ENCODE measurements around the gene SLC2A3. TPM values are rescaled to one million over a fixed set of nuclear protein-coding genes. Genes with fewer than 3 reads are reported as not detected.
A peak's percentile ranks its signal among the peaks of the same experiment; 100 is the strongest.
"Not testable (repeated sequence)": the region's sequence is repeated elsewhere in the genome, so short reads cannot be mapped to it uniquely, and the experiment has no call there.

Gene SLC2A3
- total and polyA plus RNA-seq, 4 experiments from 2014 or later = 100 to 275 (median 157) TPM

GRCh38 chr12:7929083-7929792, 6.7 kb downstream of the SLC2A3 start:
- peaks cover 85% of the 10 kb centered on the region for H3K36me3 ChIP-seq (ENCODE audit: insufficient read depth, low read length)

GRCh38 chr12:7927470-7927869, 8.5 kb downstream of the SLC2A3 start:
- no peak for DNase-seq
- H3K9me3 Mint-ChIP-seq = peaks cover 0 to 6% (median 0%) of the 10 kb centered on the region in 8 donors
- intact Hi-C loops (cut with micrococcal nuclease) = no loop called here
- Histone ChIP-seq H3K9me3 (ENCODE audit: control insufficient read depth in 1 of 2, low read length in 2 of 2) (no peaks in the 10 kb centered on the region), H3K4me1 (ENCODE audit: insufficient read depth, low read length) (peaks cover 57% of the 10 kb centered on the region), H3K27ac (ENCODE audit: low read depth, low read length) (no peak overlapping the region), H3K4me3 (ENCODE audit: low read length in 2 of 2) (no peak overlapping the region), H3K27me3 (ENCODE audit: insufficient read depth, low read length) (no peaks in the 10 kb centered on the region), H3K36me3 (ENCODE audit: insufficient read depth, low read length) (peaks cover 84% of the 10 kb centered on the region)
- ChIA-PET CTCF (ENCODE audit: partially characterized antibody) (interaction anchor here (1.4 to 14.7 kb wide), 3 partner anchors 9 to 67 kb away, joined by 3 to 396 read pairs (median 5); partner anchors contain the start of gene SLC2A3), POLR2A (ENCODE audit: partially characterized antibody) (interaction anchor here (0.6 to 2.4 kb wide), 4 partner anchors 9 to 80 kb away, joined by 3 to 11 read pairs (median 6); partner anchors contain the start of gene SLC2A3)
- H3K27me3 Mint-ChIP-seq = no peaks in the 10 kb centered on the region
- peaks cover 68 to 80% of the 10 kb centered on the region in 2 donors for H3K36me3 Mint-ChIP-seq
- peak overlapping the region in 6 of 7 donors; percentile 3 to 87 (median 54) for H3K27ac Mint-ChIP-seq
- peak overlapping the region in 4 of 8 donors; percentile 11 to 60 (median 20) for H3K4me3 Mint-ChIP-seq
- H3K4me1 Mint-ChIP-seq = peaks cover 39 to 61% (median 49%) of the 10 kb centered on the region in 4 donors

More at GRCh38 chr12:7929083-7929792, 6.7 kb downstream of the SLC2A3 start:
- POLR2A ChIA-PET (ENCODE audit: partially characterized antibody) = interaction anchor here (0.7 to 2.2 kb wide), 6 partner anchors 11 to 149 kb away, joined by 3 to 6 read pairs (median 4); no protein-coding TSS in a partner anchor
- intact Hi-C loops (cut with micrococcal nuclease) = no loop called here
- Mint-ChIP-seq H3K9me3 (peaks cover 0 to 6% (median 0%) of the 10 kb centered on the region in 8 donors), H3K27me3 (no peaks in the 10 kb centered on the region), H3K36me3 (peaks cover 56 to 64% of the 10 kb centered on the region in 2 donors), H3K4me3 (peak overlapping the region in 2 of 8 donors; percentile 43 to 50), H3K27ac (peak overlapping the region in 3 of 7 donors; percentile 63 to 86 (median 80)), H3K4me1 (peaks cover 36 to 57% (median 47%) of the 10 kb centered on the region in 4 donors)
- no peak overlapping the region for H3K27ac ChIP-seq (ENCODE audit: low read depth, low read length)
- peaks cover 72% of the 10 kb centered on the region for H3K4me1 ChIP-seq (ENCODE audit: insufficient read depth, low read length)
- CTCF ChIA-PET (ENCODE audit: partially characterized antibody) = interaction anchor here (0.6 to 14.7 kb wide), 4 partner anchors 11 to 68 kb away, joined by 3 to 396 read pairs (median 5); no protein-coding TSS in a partner anchor
- no peak for DNase-seq
- no peak overlapping the region for H3K4me3 ChIP-seq (ENCODE audit: low read length in 2 of 2)
- H3K9me3 ChIP-seq (ENCODE audit: control insufficient read depth in 1 of 2, low read length in 2 of 2) = no peaks in the 10 kb centered on the region
- no peaks in the 10 kb centered on the region for H3K27me3 ChIP-seq (ENCODE audit: insufficient read depth, low read length)

- Mint-ChIP-seq H3K4me3 (peak overlapping the region in 2 of 8 donors; percentile 38 to 57), H3K4me1 (peaks cover 37 to 67% (median 51%) of the 10 kb centered on the region in 4 donors), H3K36me3 (peaks cover 76 to 88% of the 10 kb centered on the region in 2 donors), H3K27ac (peak overlapping the region; percentile 32 to 90 (median 39))
- H3K27me3 Mint-ChIP-seq; H3K9me3 ChIP-seq (ENCODE audit: control insufficient read depth in 1 of 2, low read length in 2 of 2); H3K9me3 Mint-ChIP-seq; H3K27ac ChIP-seq (ENCODE audit: low read depth, low read length); H3K4me3 ChIP-seq (ENCODE audit: low read length in 2 of 2); H3K27me3 ChIP-seq (ENCODE audit: insufficient read depth, low read length); intact Hi-C loops (cut with micrococcal nuclease): not testable (repeated sequence)
- H3K4me1 ChIP-seq (ENCODE audit: insufficient read depth, low read length) = peaks cover 56% of the 10 kb centered on the region
- POLR2A ChIA-PET (ENCODE audit: partially characterized antibody) = interaction anchor here (0.6 to 2.4 kb wide), 4 partner anchors 10 to 102 kb away, joined by 3 to 11 read pairs (median 4); partner anchors contain the start of gene SLC2A3
- peak in 1 of 5 donors; percentile 22 for DNase-seq
- CTCF ChIA-PET (ENCODE audit: partially characterized antibody) = interaction anchor here (1.2 to 1.9 kb wide), 3 partner anchors 10 to 70 kb away, joined by 4 to 5 read pairs (median 4); partner anchors contain the start of gene SLC2A3
- peaks cover 85% of the 10 kb centered on the region for H3K36me3 ChIP-seq (ENCODE audit: insufficient read depth, low read length)
These were observed 9.8 kb downstream of the SLC2A3 start for GRCh38 chr12:7926068-7926666.

GRCh38 chr12:7923241-7924236, 12.4 kb downstream of the SLC2A3 start:
- POLR2A ChIA-PET (ENCODE audit: partially characterized antibody) = interaction anchor here (1.1 to 2.3 kb wide), 4 partner anchors 9 to 113 kb away, joined by 3 to 13 read pairs (median 4); no protein-coding TSS in a partner anchor
- Mint-ChIP-seq H3K9me3 (peaks cover 0 to 6% (median 0%) of the 10 kb centered on the region in 8 donors), H3K4me3 (peak overlapping the region in 1 of 8 donors; percentile 25), H3K27ac (peak overlapping the region in 5 of 7 donors; percentile 22 to 82 (median 62)), H3K4me1 (peaks cover 36 to 70% (median 50%) of the 10 kb centered on the region in 4 donors), H3K27me3 (no peaks in the 10 kb centered on the region), H3K36me3 (peaks cover 76 to 87% of the 10 kb centered on the region in 2 donors)
- H3K27ac ChIP-seq (ENCODE audit: low read depth, low read length) = no peak overlapping the region
- H3K9me3 ChIP-seq (ENCODE audit: control insufficient read depth in 1 of 2, low read length in 2 of 2) = no peaks in the 10 kb centered on the region
- CTCF ChIA-PET (ENCODE audit: partially characterized antibody) = interaction anchor here (2.4 kb wide), 1 partner anchor 10 kb away, joined by 24 read pairs; no protein-coding TSS in a partner anchor
- peaks cover 76% of the 10 kb centered on the region for H3K36me3 ChIP-seq (ENCODE audit: insufficient read depth, low read length)
- H3K4me1 ChIP-seq (ENCODE audit: insufficient read depth, low read length) = peaks cover 42% of the 10 kb centered on the region
- intact Hi-C loops (cut with micrococcal nuclease) = no loop called here
- DNase-seq = peak in 1 of 5 donors; percentile 26
- H3K27me3 ChIP-seq (ENCODE audit: insufficient read depth, low read length) = no peaks in the 10 kb centered on the region
- no peak overlapping the region for H3K4me3 ChIP-seq (ENCODE audit: low read length in 2 of 2)

GRCh38 chr12:7921181-7921580, 14.8 kb downstream of the SLC2A3 start:
- ChIA-PET POLR2A (ENCODE audit: partially characterized antibody) (interaction anchor here (0.6 kb wide), 2 partner anchors 347 to 706 kb away, joined by 3 to 4 read pairs; no protein-coding TSS in a partner anchor), CTCF (ENCODE audit: partially characterized antibody) (interaction anchor here (0.6 to 1.6 kb wide), 2 partner anchors 12 to 37 kb away, joined by 3 to 5 read pairs; no protein-coding TSS in a partner anchor)
- H3K27me3 ChIP-seq (ENCODE audit: insufficient read depth, low read length); H3K4me3 ChIP-seq (ENCODE audit: low read length in 2 of 2); intact Hi-C loops (cut with micrococcal nuclease); H3K27me3 Mint-ChIP-seq; H3K27ac ChIP-seq (ENCODE audit: low read depth, low read length); DNase-seq; H3K9me3 ChIP-seq (ENCODE audit: control insufficient read depth in 1 of 2, low read length in 2 of 2); H3K9me3 Mint-ChIP-seq: not testable (repeated sequence)
- H3K4me1 Mint-ChIP-seq = peaks cover 30 to 70% (median 44%) of the 10 kb centered on the region in 4 donors
- peaks cover 69 to 76% of the 10 kb centered on the region in 2 donors for H3K36me3 Mint-ChIP-seq
- Histone ChIP-seq H3K36me3 (ENCODE audit: insufficient read depth, low read length) (peaks cover 57% of the 10 kb centered on the region), H3K4me1 (ENCODE audit: insufficient read depth, low read length) (peaks cover 29% of the 10 kb centered on the region)
- H3K4me3 Mint-ChIP-seq = peak overlapping the region in 1 of 8 donors; percentile 52
- peak overlapping the region in 4 of 7 donors; percentile 11 to 82 (median 53) for H3K27ac Mint-ChIP-seq

GRCh38 chr12:7918268-7918590, 17.8 kb downstream of the SLC2A3 start:
- H3K4me3 ChIP-seq (ENCODE audit: low read length in 2 of 2); H3K27me3 ChIP-seq (ENCODE audit: insufficient read depth, low read length); H3K9me3 ChIP-seq (ENCODE audit: control insufficient read depth in 1 of 2, low read length in 2 of 2); intact Hi-C loops (cut with micrococcal nuclease); H3K27me3 Mint-ChIP-seq; H3K9me3 Mint-ChIP-seq; H3K27ac ChIP-seq (ENCODE audit: low read depth, low read length); DNase-seq: not testable (repeated sequence)
- peaks cover 47 to 57% of the 10 kb centered on the region in 2 donors for H3K36me3 Mint-ChIP-seq
- Histone ChIP-seq H3K36me3 (ENCODE audit: insufficient read depth, low read length) (peaks cover 36% of the 10 kb centered on the region), H3K4me1 (ENCODE audit: insufficient read depth, low read length) (peaks cover 24% of the 10 kb centered on the region)
- H3K4me3 Mint-ChIP-seq = peak overlapping the region in 1 of 8 donors; percentile 46
- ChIA-PET CTCF (ENCODE audit: partially characterized antibody) (interaction anchor here (0.6 to 1.8 kb wide), 7 partner anchors 11 to 1063 kb away, joined by 3 to 8 read pairs (median 4); no protein-coding TSS in a partner anchor), POLR2A (ENCODE audit: partially characterized antibody) (interaction anchor here (0.8 to 4.4 kb wide), 5 partner anchors 11 to 71 kb away, joined by 3 to 28 read pairs (median 5); no protein-coding TSS in a partner anchor)
- peak overlapping the region in 2 of 7 donors; percentile 78 to 82 for H3K27ac Mint-ChIP-seq
- H3K4me1 Mint-ChIP-seq = peaks cover 21 to 62% (median 36%) of the 10 kb centered on the region in 4 donors

Measured in CD4-positive, alpha-beta memory T cell (primary cell).